Suprapubic skin (tissue), 4 donors: ENCODE results near the gene C1orf122.

Experiments used
- POLR2A ChIP-seq, 2 donors: fragments of 450-650 bp; IDR thresholded peaks; one replicate each; pipeline ENCODE4 v1.6.1; 2017; ENCODE audit warnings: antibody characterized with exemption in 2 of 2, mild to moderate bottlenecking in 2 of 2, moderate library complexity in 2 of 2
- POLR2AphosphoS5 ChIP-seq, 3 donors: sonication (generic); formaldehyde crosslinking; IDR thresholded peaks; one replicate each; pipeline ENCODE4 v1.6.1; 2017; ENCODE audit warnings: antibody characterized with exemption in 3 of 3
- TF ChIP-seq, protein P1 (sequence below), 2 donors: fragments of 200-600 bp in 1 of 2; fragments of 450-650 bp in 1 of 2; sonication (generic) in 1 of 2; IDR thresholded peaks; one replicate each; pipeline ENCODE4 v1.5.1; 2016 to 2019; ENCODE audit warnings: antibody characterized with exemption in 2 of 2, mild to moderate bottlenecking in 1 of 2, moderate library complexity in 1 of 2

DNA sequence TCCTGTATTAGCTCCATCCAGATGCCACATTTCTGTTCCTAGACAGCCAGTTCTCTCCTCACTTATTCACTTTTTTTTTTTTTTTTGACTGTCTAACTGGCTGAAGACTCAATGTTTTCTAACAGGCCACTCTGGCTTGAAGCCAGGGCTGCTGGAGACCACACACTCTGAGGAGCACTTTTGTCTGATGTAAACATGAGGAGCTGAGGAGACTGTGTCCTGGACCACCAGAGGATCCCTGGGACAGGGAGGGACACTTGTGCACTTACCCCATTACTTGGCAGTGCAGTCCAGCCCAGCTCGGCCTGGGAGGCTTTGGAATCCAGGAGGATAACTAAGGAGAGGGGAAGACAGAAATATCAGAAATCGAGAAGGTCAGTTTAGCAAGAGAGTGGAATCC, 45.1 kb upstream of the C1orf122 start:
- TF ChIP-seq, protein P1, sequence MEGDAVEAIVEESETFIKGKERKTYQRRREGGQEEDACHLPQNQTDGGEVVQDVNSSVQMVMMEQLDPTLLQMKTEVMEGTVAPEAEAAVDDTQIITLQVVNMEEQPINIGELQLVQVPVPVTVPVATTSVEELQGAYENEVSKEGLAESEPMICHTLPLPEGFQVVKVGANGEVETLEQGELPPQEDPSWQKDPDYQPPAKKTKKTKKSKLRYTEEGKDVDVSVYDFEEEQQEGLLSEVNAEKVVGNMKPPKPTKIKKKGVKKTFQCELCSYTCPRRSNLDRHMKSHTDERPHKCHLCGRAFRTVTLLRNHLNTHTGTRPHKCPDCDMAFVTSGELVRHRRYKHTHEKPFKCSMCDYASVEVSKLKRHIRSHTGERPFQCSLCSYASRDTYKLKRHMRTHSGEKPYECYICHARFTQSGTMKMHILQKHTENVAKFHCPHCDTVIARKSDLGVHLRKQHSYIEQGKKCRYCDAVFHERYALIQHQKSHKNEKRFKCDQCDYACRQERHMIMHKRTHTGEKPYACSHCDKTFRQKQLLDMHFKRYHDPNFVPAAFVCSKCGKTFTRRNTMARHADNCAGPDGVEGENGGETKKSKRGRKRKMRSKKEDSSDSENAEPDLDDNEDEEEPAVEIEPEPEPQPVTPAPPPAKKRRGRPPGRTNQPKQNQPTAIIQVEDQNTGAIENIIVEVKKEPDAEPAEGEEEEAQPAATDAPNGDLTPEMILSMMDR (IDR thresholded peaks at IDR 0.05) = no peak
- no peak for TF ChIP-seq POLR2A (IDR thresholded peaks at IDR 0.05)
- TF ChIP-seq POLR2AphosphoS5 (IDR thresholded peaks at IDR 0.05) = no peak
